Skin epidermis (tissue), 12 donors: ENCODE results near the gene CSF2RB.

Source experiments
- H3K27ac ChIP-seq, 21 experiments: fragments of 200-600 bp; sonication (generic) in 11 of 21; one replicate each; pipeline ENCODE4 v1.5.0; 2020; ENCODE audit warnings: mild to moderate bottlenecking in 3 of 21, inconsistent platforms in 2 of 21, moderate library complexity in 2 of 21
- H3K4me3 ChIP-seq, 7 experiments: fragments of 200-600 bp; sonication (generic) in 2 of 7; one replicate each; pipeline ENCODE4 v1.5.0; 2020; ENCODE audit warnings: inconsistent platforms in 2 of 7, mild to moderate bottlenecking in 2 of 7, moderate library complexity in 1 of 7

CSF2RB gene

GRCh38 chr22:36885474-36885873 lies 28.0 kb upstream of the CSF2RB start:
- no peak overlapping the region for H3K4me3 ChIP-seq
- peak overlapping the region in 1 of 21 experiments; percentile 11 for H3K27ac ChIP-seq

GRCh38 chr22:36886016-36886415 lies 27.4 kb upstream of the CSF2RB start:
- H3K27ac ChIP-seq = peak overlapping the region in 1 of 21 experiments; percentile 11
- H3K4me3 ChIP-seq = no peak overlapping the region

- no peak overlapping the region for H3K4me3 ChIP-seq
- peak overlapping the region in 3 of 21 experiments; percentile 19 to 33 (median 22) for H3K27ac ChIP-seq
Measured at GRCh38 chr22:36887162-36887561, 26.3 kb upstream of the CSF2RB start.

- Histone ChIP-seq H3K27ac (no peak overlapping the region), H3K4me3 (no peak overlapping the region)
Measured at GRCh38 chr22:36891646-36892045, 21.8 kb upstream of the CSF2RB start.

GRCh38 chr22:36892292-36892691 lies 21.1 kb upstream of the CSF2RB start:
- peak overlapping the region in 1 of 21 experiments; percentile 8 for H3K27ac ChIP-seq

GRCh38 chr22:36893262-36893661 lies 20.2 kb upstream of the CSF2RB start:
- no peak overlapping the region for H3K4me3 ChIP-seq
- H3K27ac ChIP-seq = peak overlapping the region in 1 of 21 experiments; percentile 15

More at GRCh38 chr22:36892292-36892691, 21.1 kb upstream of the CSF2RB start:
- H3K4me3 ChIP-seq = no peak overlapping the region

GRCh38 chr22:36894266-36894665 lies 19.2 kb upstream of the CSF2RB start:
- H3K4me3 ChIP-seq = no peak overlapping the region
- peak overlapping the region in 1 of 21 experiments; percentile 7 for H3K27ac ChIP-seq

- H3K4me3 ChIP-seq = no peak overlapping the region
- no peak overlapping the region for H3K27ac ChIP-seq
Measured at GRCh38 chr22:36897611-36898010, 15.8 kb upstream of the CSF2RB start.

- Histone ChIP-seq H3K4me3 (no peak overlapping the region), H3K27ac (no peak overlapping the region)
Measured at GRCh38 chr22:36898690-36899089, 14.7 kb upstream of the CSF2RB start.

GRCh38 chr22:36899498-36899897 lies 13.9 kb upstream of the CSF2RB start:
- Histone ChIP-seq H3K27ac (no peak overlapping the region), H3K4me3 (no peak overlapping the region)

GRCh38 chr22:36900225-36900624 lies 13.2 kb upstream of the CSF2RB start:
- Histone ChIP-seq H3K27ac (peak overlapping the region in 5 of 21 experiments; percentile 16 to 76 (median 43)), H3K4me3 (no peak overlapping the region)

- Histone ChIP-seq H3K27ac (peak overlapping the region in 13 of 21 experiments; percentile 9 to 76 (median 34)), H3K4me3 (no peak overlapping the region)
Measured at GRCh38 chr22:36900880-36901279, 12.5 kb upstream of the CSF2RB start.

- H3K4me3 ChIP-seq = no peak overlapping the region
- peak overlapping the region in 10 of 21 experiments; percentile 9 to 76 (median 22) for H3K27ac ChIP-seq
Measured at GRCh38 chr22:36901411-36902142, 11.9 kb upstream of the CSF2RB start.

- peak overlapping the region in 6 of 21 experiments; percentile 1 to 71 (median 28) for H3K27ac ChIP-seq
- H3K4me3 ChIP-seq = no peak overlapping the region
Measured at GRCh38 chr22:36902143-36902926, 11.1 kb upstream of the CSF2RB start.

- H3K4me3 ChIP-seq = no peak overlapping the region
- H3K27ac ChIP-seq = no peak overlapping the region
Measured at GRCh38 chr22:36904260-36904880, 9.1 kb upstream of the CSF2RB start.

GRCh38 chr22:36907253-36908195 lies 5.9 kb upstream of the CSF2RB start:
- H3K4me3 ChIP-seq = no peak overlapping the region
- H3K27ac ChIP-seq = no peak overlapping the region

- Histone ChIP-seq H3K27ac (no peak overlapping the region), H3K4me3 (no peak overlapping the region)
Measured at GRCh38 chr22:36910461-36910860, 3.0 kb upstream of the CSF2RB start.

GRCh38 chr22:36911887-36912661 lies 1.4 kb upstream of the CSF2RB start:
- Histone ChIP-seq H3K4me3 (no peak overlapping the region), H3K27ac (peak overlapping the region in 13 of 21 experiments; percentile 10 to 84 (median 26))
